ENCODE results near the gene SLC24A1. TPM values are rescaled to one million over a fixed set of nuclear protein-coding genes. Genes with fewer than 3 reads are reported as not detected.

Gene SLC24A1
- total RNA-seq, 3 donors from 2014 or later (not counting 1 experiment from before 2014, with no cell fraction given): 6.9 to 12.5 (median 7.8) TPM

DNA sequence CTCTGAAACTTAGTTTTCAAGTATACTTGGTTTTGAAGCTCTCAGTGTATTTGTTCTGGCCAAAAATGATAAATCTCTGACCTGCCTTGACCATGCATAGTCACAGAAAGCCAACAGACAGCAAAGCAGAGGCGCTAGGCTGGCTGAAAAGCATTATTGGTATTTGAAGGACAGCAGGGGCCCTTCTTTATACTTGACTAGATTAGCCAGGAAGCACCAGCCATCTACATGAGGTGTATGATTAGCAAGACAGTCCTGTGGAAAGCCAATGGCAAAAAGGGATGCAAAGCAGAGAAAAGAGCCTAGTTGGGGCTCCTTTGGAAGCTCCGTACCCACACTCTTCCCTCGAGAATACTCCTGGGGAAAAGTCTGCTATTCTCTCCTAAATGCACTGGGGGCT is 7.8 kb downstream of the SLC24A1 start:
- TF ChIP-seq, protein P1, sequence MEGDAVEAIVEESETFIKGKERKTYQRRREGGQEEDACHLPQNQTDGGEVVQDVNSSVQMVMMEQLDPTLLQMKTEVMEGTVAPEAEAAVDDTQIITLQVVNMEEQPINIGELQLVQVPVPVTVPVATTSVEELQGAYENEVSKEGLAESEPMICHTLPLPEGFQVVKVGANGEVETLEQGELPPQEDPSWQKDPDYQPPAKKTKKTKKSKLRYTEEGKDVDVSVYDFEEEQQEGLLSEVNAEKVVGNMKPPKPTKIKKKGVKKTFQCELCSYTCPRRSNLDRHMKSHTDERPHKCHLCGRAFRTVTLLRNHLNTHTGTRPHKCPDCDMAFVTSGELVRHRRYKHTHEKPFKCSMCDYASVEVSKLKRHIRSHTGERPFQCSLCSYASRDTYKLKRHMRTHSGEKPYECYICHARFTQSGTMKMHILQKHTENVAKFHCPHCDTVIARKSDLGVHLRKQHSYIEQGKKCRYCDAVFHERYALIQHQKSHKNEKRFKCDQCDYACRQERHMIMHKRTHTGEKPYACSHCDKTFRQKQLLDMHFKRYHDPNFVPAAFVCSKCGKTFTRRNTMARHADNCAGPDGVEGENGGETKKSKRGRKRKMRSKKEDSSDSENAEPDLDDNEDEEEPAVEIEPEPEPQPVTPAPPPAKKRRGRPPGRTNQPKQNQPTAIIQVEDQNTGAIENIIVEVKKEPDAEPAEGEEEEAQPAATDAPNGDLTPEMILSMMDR (IDR thresholded peaks at IDR 0.05): no peak
- no peaks in the 10 kb centered on the region for H3K9me3 ChIP-seq (ENCODE audit: control insufficient read depth, insufficient read depth, low read length)
- Mint-ChIP-seq H3K4me1 (peaks cover 0 to 6% of the 10 kb centered on the region in 2 donors), H3K36me3 (no peaks in the 10 kb centered on the region), H3K27me3 (ENCODE audit: low read depth in 2 of 2) (no peaks in the 10 kb centered on the region), H3K9me3 (no peaks in the 10 kb centered on the region), H3K4me3 (no peak overlapping the region), H3K27ac (no peak overlapping the region)
- peaks cover 7% of the 10 kb centered on the region for H3K36me3 ChIP-seq (ENCODE audit: control insufficient read depth, insufficient read depth, low read length)
- H3K27ac ChIP-seq (ENCODE audit: low read length): no peak overlapping the region
- 97% methylated on average over 3 of the region's 3 CpGs for WGBS (ENCODE audit: insufficient coverage)
- H3K4me3 ChIP-seq (ENCODE audit: low read length): no peak overlapping the region
- DNase-seq (no peak), ATAC-seq (no peak)
- intact Hi-C loops (cut with micrococcal nuclease): no loop called here
- H3K27me3 ChIP-seq (ENCODE audit: control insufficient read depth, insufficient read depth, low read length): no peaks in the 10 kb centered on the region
- H3K4me1 ChIP-seq (ENCODE audit: control insufficient read depth, insufficient read depth, low read length): no peaks in the 10 kb centered on the region

DNA sequence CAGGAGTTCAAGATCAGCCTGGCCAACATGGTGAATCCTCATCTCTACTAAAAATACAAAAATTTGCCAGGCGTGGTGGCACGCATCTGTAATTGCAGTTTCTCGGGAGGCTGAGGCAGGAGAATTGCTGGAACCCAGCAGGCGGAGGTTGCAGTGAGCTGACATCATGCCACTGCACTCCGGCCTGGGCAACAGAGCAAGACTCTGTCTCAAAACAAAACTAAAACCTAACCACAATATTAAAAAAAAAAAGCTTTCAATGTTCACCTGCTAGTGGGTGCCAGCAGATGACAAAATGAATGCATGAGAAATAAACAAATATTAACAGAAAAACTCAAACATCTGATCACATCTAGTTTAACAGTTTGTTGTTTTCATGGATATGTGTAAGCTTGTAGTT is 9.0 kb downstream of the SLC24A1 start:
- 72% methylated on average over 5 of the region's 5 CpGs for WGBS (ENCODE audit: insufficient coverage)

DNA sequence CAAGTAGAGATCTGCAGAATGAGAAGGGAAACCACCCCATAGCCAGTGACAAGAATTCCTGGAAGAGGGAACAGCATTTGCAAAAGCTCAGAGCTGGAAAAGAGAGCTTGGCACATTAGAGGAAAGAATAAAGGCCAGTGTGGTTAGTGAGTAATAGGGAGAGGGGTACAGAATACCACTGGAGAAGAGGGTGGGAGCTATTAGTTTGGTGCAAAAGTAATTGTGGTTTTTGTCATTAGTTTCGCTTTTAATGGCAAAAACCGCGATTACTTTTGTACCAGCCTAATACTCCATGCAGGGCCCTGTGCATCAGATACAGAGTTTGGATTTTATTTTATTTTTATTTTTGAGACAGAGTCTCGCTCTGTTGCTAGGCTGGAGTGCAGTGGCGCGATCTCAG is 9.8 kb downstream of the SLC24A1 start:
- Mint-ChIP-seq H3K27me3 (ENCODE audit: low read depth in 2 of 2) (no peaks in the 10 kb centered on the region), H3K27ac (no peak overlapping the region), H3K4me3 (no peak overlapping the region), H3K4me1 (peaks cover 0 to 6% of the 10 kb centered on the region in 2 donors), H3K9me3 (no peaks in the 10 kb centered on the region), H3K36me3 (no peaks in the 10 kb centered on the region)
- Histone ChIP-seq H3K27me3 (ENCODE audit: control insufficient read depth, insufficient read depth, low read length) (no peaks in the 10 kb centered on the region), H3K4me1 (ENCODE audit: control insufficient read depth, insufficient read depth, low read length) (no peaks in the 10 kb centered on the region), H3K27ac (ENCODE audit: low read length) (no peak overlapping the region), H3K36me3 (ENCODE audit: control insufficient read depth, insufficient read depth, low read length) (no peaks in the 10 kb centered on the region), H3K4me3 (ENCODE audit: low read length) (no peak overlapping the region), H3K9me3 (ENCODE audit: control insufficient read depth, insufficient read depth, low read length) (no peaks in the 10 kb centered on the region)
- DNase-seq (peak in 1 of 2 donors; percentile 17), ATAC-seq (no peak)
- intact Hi-C loops (cut with micrococcal nuclease): no loop called here
- TF ChIP-seq, protein P1 (IDR thresholded peaks at IDR 0.05): no peak
- 80% methylated on average over 6 of the region's 6 CpGs for WGBS (ENCODE audit: insufficient coverage)

More for the DNA sequence above, 9.0 kb downstream of the SLC24A1 start:
- Mint-ChIP-seq H3K36me3 (no peaks in the 10 kb centered on the region), H3K27me3 (ENCODE audit: low read depth in 2 of 2) (no peaks in the 10 kb centered on the region), H3K4me3 (no peak overlapping the region), H3K27ac (no peak overlapping the region), H3K9me3 (no peaks in the 10 kb centered on the region), H3K4me1 (peaks cover 0 to 6% of the 10 kb centered on the region in 2 donors)
- intact Hi-C loops (cut with micrococcal nuclease): no loop called here
- no peaks in the 10 kb centered on the region for H3K9me3 ChIP-seq (ENCODE audit: control insufficient read depth, insufficient read depth, low read length)
- TF ChIP-seq, protein P1 (IDR thresholded peaks at IDR 0.05): no peak
- DNase-seq: no peak
- no peaks in the 10 kb centered on the region for H3K4me1 ChIP-seq (ENCODE audit: control insufficient read depth, insufficient read depth, low read length)
- H3K36me3 ChIP-seq (ENCODE audit: control insufficient read depth, insufficient read depth, low read length): peaks cover 2% of the 10 kb centered on the region
- ATAC-seq: no peak
- no peak overlapping the region for H3K27ac ChIP-seq (ENCODE audit: low read length)
- H3K4me3 ChIP-seq (ENCODE audit: low read length): no peak overlapping the region
- no peaks in the 10 kb centered on the region for H3K27me3 ChIP-seq (ENCODE audit: control insufficient read depth, insufficient read depth, low read length)

DNA sequence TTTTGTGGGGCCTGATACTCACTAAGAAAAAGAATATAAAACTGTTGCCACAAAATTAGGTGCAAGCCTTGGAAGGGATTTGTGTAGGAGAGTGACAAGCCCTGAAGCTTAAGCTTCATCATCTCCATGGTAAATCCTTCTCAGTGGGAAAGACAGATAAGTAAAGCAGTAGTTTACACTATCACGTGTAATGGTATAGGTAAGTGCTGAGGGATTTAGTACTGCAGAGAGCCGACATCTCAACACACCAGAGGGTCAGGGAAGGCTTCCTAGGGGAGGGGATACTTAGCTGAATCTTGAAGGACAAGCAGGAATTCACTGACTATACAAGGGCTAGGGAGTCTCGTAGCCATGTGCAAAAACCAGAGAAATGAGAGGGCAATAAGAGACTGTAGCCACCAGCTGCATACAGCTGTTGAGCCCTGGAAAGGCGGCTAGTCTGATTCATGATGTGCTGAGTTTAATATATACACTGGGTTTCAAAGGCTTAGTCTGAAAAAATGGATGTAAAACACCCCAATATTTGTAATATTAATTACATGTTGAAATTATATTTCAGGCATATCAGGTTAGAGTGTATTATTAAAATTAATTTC is 11.1 kb downstream of the SLC24A1 start:
- H3K27ac Mint-ChIP-seq: no peak overlapping the region
- DNase-seq (no peak), ATAC-seq (no peak)
- no peaks in the 10 kb centered on the region for H3K36me3 ChIP-seq (ENCODE audit: control insufficient read depth, insufficient read depth, low read length)
- TF ChIP-seq, protein P1 (IDR thresholded peaks at IDR 0.05): no peak
- H3K36me3 Mint-ChIP-seq: no peaks in the 10 kb centered on the region
- no peak overlapping the region for H3K4me3 ChIP-seq (ENCODE audit: low read length)
- no peaks in the 10 kb centered on the region for H3K9me3 ChIP-seq (ENCODE audit: control insufficient read depth, insufficient read depth, low read length)
- no peak overlapping the region for H3K27ac ChIP-seq (ENCODE audit: low read length)
- H3K9me3 Mint-ChIP-seq: no peaks in the 10 kb centered on the region
- intact Hi-C loops (cut with micrococcal nuclease): no loop called here
- no peak overlapping the region for H3K4me3 Mint-ChIP-seq
- H3K4me1 ChIP-seq (ENCODE audit: control insufficient read depth, insufficient read depth, low read length): no peaks in the 10 kb centered on the region
- no peaks in the 10 kb centered on the region for H3K27me3 Mint-ChIP-seq (ENCODE audit: low read depth in 2 of 2)
- H3K4me1 Mint-ChIP-seq: peaks cover 0 to 6% of the 10 kb centered on the region in 2 donors
- 94% methylated on average over 4 of the region's 4 CpGs for WGBS (ENCODE audit: insufficient coverage)
- H3K27me3 ChIP-seq (ENCODE audit: control insufficient read depth, insufficient read depth, low read length): no peaks in the 10 kb centered on the region

Measured in natural killer cell (primary cell).